Kidney (tissue), 14 donors: Measurements from ENCODE around the gene TBC1D8. TPM values are rescaled to one million over a fixed set of nuclear protein-coding genes. Genes with fewer than 3 reads are reported as not detected.

ENCODE experiments used
- DNase-seq, 5 donors: peaks; one replicate each; pipeline ENCODE4 v3.0.0-alpha.2; 2013 to 2020
- FAIRE-seq: peaks from 2 replicates; lab custom pipeline; 2012; peaks lifted over from hg19 to GRCh38; lab: Jason Lieb, UNC
- H3K27ac ChIP-seq, 2 donors: one replicate each; pipeline ENCODE4 v1.7.0; 2013; ENCODE audit warnings: low read depth in 2 of 2, low read length in 2 of 2, inconsistent platforms in 1 of 2
- H3K27me3 ChIP-seq: one replicate; pipeline ENCODE4 v1.7.1; 2013; ENCODE audit warnings: low read length, inconsistent platforms; ENCODE audit not compliant: control insufficient read depth, insufficient read depth
- H3K36me3 ChIP-seq, 3 donors: one replicate each; pipeline versions ENCODE4 v1.7.0 to v1.7.1; 2013; ENCODE audit warnings: low read length in 3 of 3, control low read depth in 1 of 3, inconsistent platforms in 1 of 3; ENCODE audit not compliant: insufficient read depth in 3 of 3, control insufficient read depth in 2 of 3
- H3K4me1 ChIP-seq, 3 donors: one replicate each; pipeline versions ENCODE4 v1.7.0 to v1.7.1; 2013; ENCODE audit warnings: low read length in 3 of 3, inconsistent platforms in 1 of 3, low read depth in 1 of 3; ENCODE audit not compliant: control insufficient read depth in 2 of 3, insufficient read depth in 2 of 3
- H3K4me3 ChIP-seq, 3 donors: one replicate each; pipeline versions ENCODE4 v1.7.0 to v1.8.1; 2013; ENCODE audit warnings: low read length in 3 of 3, control low read depth in 1 of 3, inconsistent platforms in 1 of 3
- H3K9ac ChIP-seq, 3 donors: one replicate each; pipeline versions ENCODE4 v1.7.0 to v1.7.1; 2013; ENCODE audit warnings: low read length in 3 of 3, control low read depth in 1 of 3, inconsistent platforms in 1 of 3
- H3K9me3 ChIP-seq, 3 donors: one replicate each; pipeline versions ENCODE4 v1.7.0 to v1.7.1; 2013; ENCODE audit warnings: low read length in 3 of 3, control low read depth in 1 of 3, inconsistent platforms in 1 of 3; ENCODE audit not compliant: control insufficient read depth in 2 of 3, insufficient read depth in 1 of 3
- intact Hi-C: fragments of 100-400 bp; cut with DNase I; formaldehyde crosslinking; loops from one replicate; pipeline ENCODE4 v1.11.1; 2022
- polyA plus RNA-seq: library from polyadenylated mRNA; stranded (reverse); fragments of 350-450 nt; fragmentation: Illumina TruSeq; extraction: RNeasy Lipid Tissue Mini Kit (QIAGEN cat#74804); gene quantifications from one replicate; pipeline ENCODE4 v1.2.3, GENCODE V29; 2014; ENCODE audit warnings: low read depth, low replicate concordance; ENCODE audit not compliant: insufficient read depth
- total RNA-seq: library from RNA; stranded (reverse); fragmentation: NEBNext Ultra II Directional; extraction: Animal tissue kit (Norgen Biotek cat#: 25700); gene quantifications from one replicate; pipeline ENCODE4 v1.2.1, GENCODE V29; 2021
- TF ChIP-seq, protein P1 (sequence below): IDR thresholded peaks from 3 replicates; pipeline ENCODE4 v1.5.1; 2012; ENCODE audit warnings: mild to moderate bottlenecking, moderate library complexity, borderline replicate concordance; ENCODE audit not compliant: insufficient read depth; ENCODE audit errors: extremely low read depth
- donor health status: control.
- donor health status: control.
- donor health status: control.
- donor health status: control.
- donor health status: control.
- donor health status: DM: yes; HTN: yes; CAD: no.
- donor health status: Normal renal cell carcinoma (clear cell type).

The TBC1D8 gene
- total and polyA plus RNA-seq, 2 donors from 2014 or later = 7.4 to 47.9 TPM

DNA sequence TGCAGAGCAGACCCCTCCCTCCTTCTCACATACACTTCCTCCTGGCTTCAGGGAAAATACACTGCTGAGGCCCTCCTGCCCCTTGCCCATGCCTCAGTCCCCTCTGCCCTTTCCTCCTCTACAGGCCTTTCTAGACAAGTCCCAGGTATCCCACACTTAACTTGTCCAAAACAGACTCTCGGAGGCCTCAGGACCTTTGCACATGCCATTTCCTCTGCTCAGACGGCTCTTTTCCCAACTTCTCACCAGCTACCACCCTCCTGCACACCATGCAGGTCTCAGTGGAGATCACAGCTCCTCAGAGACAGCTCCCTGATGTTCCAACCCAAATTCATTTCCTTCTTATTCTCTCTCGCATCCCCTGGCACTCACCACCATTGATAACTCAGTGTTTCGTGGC lies 11.7 kb downstream of the TBC1D8 start:
- DNase-seq = no peak
- Histone ChIP-seq H3K9me3 (no peaks in the 10 kb centered on the region), H3K4me3 (no peak overlapping the region), H3K27me3 (no peaks in the 10 kb centered on the region), H3K27ac (no peak overlapping the region), H3K4me1 (peaks cover 0 to 4% (median 2%) of the 10 kb centered on the region in 3 donors), H3K9ac (no peak overlapping the region), H3K36me3 (no peaks in the 10 kb centered on the region)
- intact Hi-C loops = no loop called here
- TF ChIP-seq, protein P1, sequence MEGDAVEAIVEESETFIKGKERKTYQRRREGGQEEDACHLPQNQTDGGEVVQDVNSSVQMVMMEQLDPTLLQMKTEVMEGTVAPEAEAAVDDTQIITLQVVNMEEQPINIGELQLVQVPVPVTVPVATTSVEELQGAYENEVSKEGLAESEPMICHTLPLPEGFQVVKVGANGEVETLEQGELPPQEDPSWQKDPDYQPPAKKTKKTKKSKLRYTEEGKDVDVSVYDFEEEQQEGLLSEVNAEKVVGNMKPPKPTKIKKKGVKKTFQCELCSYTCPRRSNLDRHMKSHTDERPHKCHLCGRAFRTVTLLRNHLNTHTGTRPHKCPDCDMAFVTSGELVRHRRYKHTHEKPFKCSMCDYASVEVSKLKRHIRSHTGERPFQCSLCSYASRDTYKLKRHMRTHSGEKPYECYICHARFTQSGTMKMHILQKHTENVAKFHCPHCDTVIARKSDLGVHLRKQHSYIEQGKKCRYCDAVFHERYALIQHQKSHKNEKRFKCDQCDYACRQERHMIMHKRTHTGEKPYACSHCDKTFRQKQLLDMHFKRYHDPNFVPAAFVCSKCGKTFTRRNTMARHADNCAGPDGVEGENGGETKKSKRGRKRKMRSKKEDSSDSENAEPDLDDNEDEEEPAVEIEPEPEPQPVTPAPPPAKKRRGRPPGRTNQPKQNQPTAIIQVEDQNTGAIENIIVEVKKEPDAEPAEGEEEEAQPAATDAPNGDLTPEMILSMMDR = no peak
- FAIRE-seq = no peak

DNA sequence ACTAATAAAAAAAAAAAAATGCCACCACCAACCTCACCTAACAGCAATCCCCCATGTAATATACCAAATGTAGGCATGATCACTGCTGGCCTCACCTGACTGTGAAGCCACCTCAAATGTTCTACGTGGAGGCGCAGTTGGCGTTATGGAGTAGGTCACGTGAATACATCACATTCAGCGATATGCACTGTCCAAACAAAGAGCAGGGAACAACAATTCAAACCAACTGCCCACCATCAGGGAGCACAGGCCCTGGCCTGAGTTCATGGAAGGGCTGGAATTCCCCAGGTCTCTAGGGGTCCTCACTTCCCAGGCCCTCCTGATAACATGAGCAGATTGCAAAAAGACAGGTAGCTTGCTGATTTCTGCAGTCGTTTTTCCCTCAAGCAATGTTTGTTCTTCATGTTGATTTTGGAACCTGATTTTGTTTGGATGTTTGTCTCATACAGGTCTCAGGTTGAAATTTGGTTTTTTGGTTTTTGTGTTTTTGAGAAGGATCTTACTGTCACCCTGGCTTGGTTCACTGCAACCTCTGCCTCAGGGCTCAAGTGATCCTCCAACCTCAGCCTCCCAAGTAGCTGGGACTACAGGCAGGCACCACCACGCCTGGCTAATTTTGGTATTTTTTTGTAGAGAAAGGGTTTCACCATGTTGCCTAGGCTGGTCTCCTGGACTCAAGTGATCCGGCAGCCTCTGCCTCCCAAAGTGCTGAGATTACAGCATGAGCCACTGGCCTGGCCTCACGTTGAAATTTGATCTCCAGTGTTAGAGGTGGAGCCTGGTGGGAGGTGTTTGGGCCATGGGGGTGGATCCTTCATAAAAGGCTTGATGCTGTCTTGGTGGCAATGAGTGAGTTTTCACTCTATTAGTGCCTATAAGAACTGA lies 15.5 kb downstream of the TBC1D8 start:
- no peak for FAIRE-seq
- no peak overlapping the region for H3K4me3 ChIP-seq
- no peaks in the 10 kb centered on the region for H3K27me3 ChIP-seq
- no peaks in the 10 kb centered on the region for H3K36me3 ChIP-seq
- no peak overlapping the region for H3K9ac ChIP-seq
- DNase-seq = peak in 1 of 5 donors; percentile 18
- H3K9me3 ChIP-seq = no peaks in the 10 kb centered on the region
- H3K27ac ChIP-seq = no peak overlapping the region
- TF ChIP-seq, protein P1 = no peak
- intact Hi-C loops = no loop called here
- H3K4me1 ChIP-seq = peaks cover 0 to 4% (median 0%) of the 10 kb centered on the region in 3 donors

DNA sequence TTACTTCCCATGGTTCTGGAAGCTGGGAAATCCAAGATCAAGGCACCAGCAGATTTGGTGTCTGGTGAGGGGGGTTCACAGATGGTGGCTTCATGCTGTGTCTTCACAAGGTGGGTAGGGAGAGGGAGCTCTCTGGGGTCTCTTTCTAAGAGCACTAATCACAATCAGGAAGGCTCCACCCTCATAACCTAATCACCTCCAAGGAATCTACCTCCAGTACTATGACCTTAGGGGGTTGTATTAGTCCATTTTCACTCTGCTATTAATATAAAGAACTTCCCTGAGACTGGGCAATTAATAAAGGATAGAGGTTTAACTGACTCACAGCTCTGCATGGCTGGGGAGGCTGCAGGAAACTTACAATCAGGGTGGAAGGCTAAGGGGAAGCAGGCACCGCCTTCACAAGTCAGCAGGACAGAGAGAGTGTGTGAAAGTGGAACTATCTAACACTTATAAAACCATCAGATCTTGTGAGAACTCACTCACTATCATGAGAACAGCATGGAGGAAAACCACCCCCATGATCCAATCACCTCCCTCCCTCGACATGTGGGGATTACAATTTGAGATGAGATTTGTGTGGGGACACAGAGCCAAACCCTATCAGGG lies 17.6 kb downstream of the TBC1D8 start:
- FAIRE-seq (no peak), DNase-seq (no peak)
- Histone ChIP-seq H3K4me1 (peaks cover 0 to 2% (median 0%) of the 10 kb centered on the region in 3 donors), H3K4me3 (no peak overlapping the region), H3K9me3 (no peaks in the 10 kb centered on the region), H3K27me3 (no peaks in the 10 kb centered on the region), H3K9ac (no peak overlapping the region), H3K36me3 (no peaks in the 10 kb centered on the region), H3K27ac (no peak overlapping the region)
- intact Hi-C loops = no loop called here
- TF ChIP-seq, protein P1 = no peak
